Naive B cell (primary cell): ENCODE measurements around the gene STAMBP. TPM values are rescaled to one million over a fixed set of nuclear protein-coding genes. Genes with fewer than 3 reads are reported as not detected.

Source experiments
- ATAC-seq, 2 donors: fragments of 150-1000 bp; cut with Tn5 transposase; 2 replicates each; pipeline ENCODE4 v1.10.0; 2021; ENCODE audit warnings: low read depth in 2 of 2, mild to moderate bottlenecking in 2 of 2, moderate library complexity in 2 of 2
- DNase-seq: peaks from one replicate; pipeline ENCODE4 v3.0.0; 2022
- H3K27ac Mint-ChIP-seq, 6 donors: one replicate each; pipeline ENCODE4 v1.8.0; 2020 to 2022; ENCODE audit warnings: mild to moderate bottlenecking in 6 of 6, mixed read lengths in 6 of 6, moderate library complexity in 5 of 6, inconsistent platforms in 2 of 6
- H3K27me3 Mint-ChIP-seq, 3 donors: one replicate each; pipeline ENCODE4 v1.8.0; 2021 to 2022; ENCODE audit warnings: mixed read lengths in 3 of 3, mild to moderate bottlenecking in 1 of 3
- H3K36me3 Mint-ChIP-seq, 2 donors: one replicate each; pipeline ENCODE4 v1.8.0; 2020 to 2022; ENCODE audit warnings: mixed read lengths in 2 of 2, inconsistent platforms in 1 of 2, mild to moderate bottlenecking in 1 of 2
- H3K4me1 Mint-ChIP-seq, 3 donors: one replicate each; pipeline ENCODE4 v1.8.0; 2020 to 2022; ENCODE audit warnings: mixed read lengths in 3 of 3, inconsistent platforms in 1 of 3, mild to moderate bottlenecking in 1 of 3, moderate library complexity in 1 of 3
- H3K4me3 Mint-ChIP-seq, 8 donors: one replicate each; pipeline ENCODE4 v1.8.0; 2020 to 2022; ENCODE audit warnings: mild to moderate bottlenecking in 8 of 8, mixed read lengths in 8 of 8, moderate library complexity in 8 of 8, inconsistent platforms in 2 of 8
- H3K9me3 Mint-ChIP-seq, 7 donors: one replicate each; pipeline ENCODE4 v1.8.0; 2020 to 2022; ENCODE audit warnings: mixed read lengths in 7 of 7, mild to moderate bottlenecking in 5 of 7, inconsistent platforms in 2 of 7, moderate library complexity in 1 of 7
- polyA plus RNA-seq, 6 donors: library from polyadenylated mRNA; unstranded; fragments of 300-500 nt; fragmentation: Illumina TruSeq; gene quantifications; one replicate each; pipeline ENCODE4 v1.2.3, GENCODE V29; 2021; ENCODE audit warnings: low read depth in 6 of 6

Gene STAMBP
- polyA plus RNA-seq, 6 donors from 2014 or later, result 42.2 to 62.9 (median 50.9) TPM

- no peaks in the 10 kb centered on the region for H3K36me3 Mint-ChIP-seq
- DNase-seq (no peak), ATAC-seq (peak; percentile 49 to 58)
- peaks cover 5 to 14% (median 5%) of the 10 kb centered on the region in 3 donors for H3K27me3 Mint-ChIP-seq
- peak overlapping the region in 3 of 6 donors; percentile 7 to 64 (median 36) for H3K27ac Mint-ChIP-seq
- peaks cover 0 to 22% (median 12%) of the 10 kb centered on the region in 3 donors for H3K4me1 Mint-ChIP-seq
- peaks cover 0 to under 1% (median 0%) of the 10 kb centered on the region in 7 donors for H3K9me3 Mint-ChIP-seq
- no peak overlapping the region for H3K4me3 Mint-ChIP-seq
Observed at GRCh38 chr2:73920577-73921545, 92.1 kb downstream of the STAMBP start.

- H3K9me3 Mint-ChIP-seq, result peaks cover 0 to 3% (median 0%) of the 10 kb centered on the region in 7 donors
- no peak for ATAC-seq
Observed at GRCh38 chr2:73921581-73921980, 92.8 kb downstream of the STAMBP start.

GRCh38 chr2:73922681-73923080 lies 93.9 kb downstream of the STAMBP start:
- Mint-ChIP-seq H3K27ac (peak overlapping the region in 4 of 6 donors; percentile 19 to 69 (median 50)), H3K36me3 (no peaks in the 10 kb centered on the region), H3K27me3 (peaks cover 5 to 12% (median 5%) of the 10 kb centered on the region in 3 donors), H3K4me1 (peaks cover 5 to 35% (median 14%) of the 10 kb centered on the region in 3 donors), H3K9me3 (peaks cover 0 to 4% (median 0%) of the 10 kb centered on the region in 7 donors), H3K4me3 (peak overlapping the region in 1 of 8 donors; percentile 62)
- DNase-seq, result no peak
- no peak for ATAC-seq

More at GRCh38 chr2:73921581-73921980, 92.8 kb downstream of the STAMBP start:
- peak overlapping the region in 2 of 6 donors; percentile 36 to 69 for H3K27ac Mint-ChIP-seq
- no peaks in the 10 kb centered on the region for H3K36me3 Mint-ChIP-seq
- peaks cover 2 to 28% (median 12%) of the 10 kb centered on the region in 3 donors for H3K4me1 Mint-ChIP-seq
- peak overlapping the region in 1 of 8 donors; percentile 46 for H3K4me3 Mint-ChIP-seq
- no peak for DNase-seq
- peaks cover 5 to 14% (median 5%) of the 10 kb centered on the region in 3 donors for H3K27me3 Mint-ChIP-seq

Other genes starting within 250 kb of the STAMBP start
- not detected for gene NAT8, start 186.5 kb upstream of the STAMBP start, polyA plus RNA-seq
- gene TPRKB, start 91.6 kb upstream of the STAMBP start, polyA plus RNA-seq, result 10 to 100 TPM; 71.0 to 96.4 (median 86.0) TPM
- gene DUSP11, start 48.9 kb upstream of the STAMBP start, polyA plus RNA-seq, result 10 to 100 TPM; 46.2 to 67.3 (median 57.4) TPM
- under 1 TPM in 1 of 6 donors, not detected in 5; 0.12 TPM for gene C2orf78, start 44.8 kb upstream of the STAMBP start, polyA plus RNA-seq
- gene ACTG2, start 64.0 kb downstream of the STAMBP start, polyA plus RNA-seq, result not detected
- 100 to 1,000 TPM; 192 to 245 (median 213) TPM for gene DGUOK, start 97.9 kb downstream of the STAMBP start, polyA plus RNA-seq
- 1 to 10 TPM in 1 of 6 donors, under 1 TPM in 5; 0.03 to 1.2 (median 0.53) TPM for gene TET3, start 155.9 kb downstream of the STAMBP start, polyA plus RNA-seq